HG02981 (cell line): ENCODE results near the gene ZNF839.

Experiments
- ATAC-seq: cut with Tn5 transposase; IDR thresholded peaks from one replicate; pipeline ENCODE4 v1.9.1; 2021; ENCODE audit warnings: mild to moderate bottlenecking, moderate library complexity; ENCODE audit not compliant: unreplicated experiment

ZNF839 gene

DNA sequence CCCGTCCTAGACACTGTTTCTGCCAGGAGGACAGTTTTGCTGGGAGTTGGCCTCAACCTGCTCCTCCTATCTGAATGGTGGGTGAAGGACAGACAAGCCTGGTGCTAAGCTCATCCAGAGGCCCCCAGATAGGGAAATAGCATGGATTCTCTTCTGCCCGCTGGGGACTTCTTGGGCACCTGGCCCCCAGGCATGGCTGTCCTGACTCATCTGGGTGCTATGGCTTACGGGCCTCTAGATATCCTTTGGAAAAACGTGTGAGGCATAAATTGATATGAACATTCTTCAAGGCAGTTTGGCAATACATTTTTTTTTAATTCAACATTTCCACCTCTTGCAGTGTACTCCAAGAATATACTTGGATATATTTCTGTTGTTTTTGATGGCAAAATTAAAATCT lies 51.8 kb downstream of the ZNF839 start:
- ATAC-seq: no peak

DNA sequence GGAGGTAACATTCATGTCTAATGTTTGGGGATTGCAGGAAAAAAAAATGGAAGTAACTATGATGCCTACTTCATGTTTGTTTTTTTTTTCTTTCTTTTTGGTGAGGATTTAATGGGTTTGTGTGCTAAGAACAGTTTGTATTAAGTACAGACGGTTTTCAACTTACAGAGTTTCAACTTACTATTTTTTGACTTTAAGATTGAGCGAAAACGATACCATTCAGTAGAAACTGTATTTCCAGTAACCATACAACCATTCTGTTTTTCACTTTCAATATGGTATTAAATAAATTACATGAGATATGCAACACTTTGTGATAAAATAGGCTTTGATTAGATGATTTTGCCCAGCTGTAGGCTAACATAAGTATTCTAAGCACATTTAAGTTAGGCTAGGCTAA lies 53.6 kb downstream of the ZNF839 start:
- ATAC-seq: no peak

DNA sequence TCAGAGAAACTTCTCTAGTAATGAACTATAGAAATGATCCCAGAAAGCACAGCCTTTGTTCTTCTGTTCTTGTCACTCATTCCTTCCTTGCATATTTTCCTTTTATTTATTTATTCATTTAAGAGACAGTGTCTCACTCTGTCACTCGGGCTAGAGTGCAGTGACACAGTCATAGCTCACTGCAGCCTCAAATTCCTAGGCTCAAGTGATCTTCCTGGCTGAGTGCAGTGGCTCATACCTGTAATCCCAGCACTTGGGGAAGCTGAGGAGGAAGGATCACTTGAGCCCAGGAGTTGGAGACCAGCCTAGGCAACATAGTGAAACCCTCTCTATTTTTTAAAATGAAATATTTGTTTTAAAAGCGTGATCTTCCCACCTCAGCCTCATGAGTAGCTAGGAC lies 54.7 kb downstream of the ZNF839 start:
- no peak for ATAC-seq

DNA sequence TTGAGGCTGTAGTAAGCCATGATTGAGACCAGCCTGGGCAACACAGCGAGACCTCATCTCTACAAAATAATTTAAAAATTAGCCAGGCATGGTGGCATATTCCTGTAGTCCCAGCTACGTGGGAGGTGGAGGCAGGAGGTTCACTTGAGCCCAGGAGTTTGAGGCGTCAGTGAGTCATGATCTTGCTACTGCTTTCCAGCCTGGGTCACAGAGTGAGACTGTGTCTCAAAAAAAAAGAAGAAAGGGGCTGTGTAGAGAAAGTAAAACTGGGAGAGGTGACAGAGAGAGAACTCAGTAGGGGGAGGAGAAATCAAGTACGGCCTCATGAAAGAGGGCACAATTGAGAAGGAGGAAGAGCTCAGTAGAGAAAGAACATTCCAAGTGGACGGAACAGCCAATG lies 55.6 kb downstream of the ZNF839 start:
- no peak for ATAC-seq

DNA sequence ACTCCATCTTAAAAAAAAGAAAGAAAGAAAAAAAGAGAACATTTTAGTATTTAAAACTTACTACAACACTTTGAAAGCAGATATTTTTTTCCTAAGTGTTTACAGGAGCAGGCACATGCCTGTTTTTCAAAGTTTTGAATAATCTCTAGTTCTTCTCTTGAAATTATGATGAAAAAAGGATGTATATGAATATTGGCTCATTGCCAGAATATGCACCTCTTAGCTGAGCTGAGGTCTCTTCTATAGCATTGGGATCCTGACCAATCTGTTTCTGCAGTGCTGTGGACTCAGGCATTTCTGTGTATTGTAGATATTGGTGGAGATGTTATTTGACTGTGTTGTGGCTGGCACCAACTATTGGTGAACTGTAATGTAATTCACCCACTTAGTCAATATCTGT lies 58.1 kb downstream of the ZNF839 start:
- no peak for ATAC-seq

DNA sequence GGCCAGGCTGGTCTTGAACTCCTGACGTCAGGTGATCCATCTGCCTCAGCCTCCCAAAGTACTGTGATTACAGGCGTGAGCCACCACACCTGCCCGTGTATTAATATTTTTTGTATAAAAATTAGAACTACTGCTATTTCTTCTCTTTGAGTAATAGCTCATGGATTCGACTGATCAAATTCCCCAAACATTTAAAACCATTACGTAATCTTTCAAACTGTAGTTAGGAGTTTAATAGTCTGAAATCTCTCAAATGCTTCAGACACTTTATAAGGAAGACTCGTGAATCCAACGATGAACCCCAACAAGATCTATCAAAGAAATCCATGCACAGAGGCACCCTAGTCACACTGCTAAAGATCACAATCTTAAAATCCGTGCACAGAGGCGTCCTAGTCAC lies 59.3 kb downstream of the ZNF839 start:
- ATAC-seq: no peak

DNA sequence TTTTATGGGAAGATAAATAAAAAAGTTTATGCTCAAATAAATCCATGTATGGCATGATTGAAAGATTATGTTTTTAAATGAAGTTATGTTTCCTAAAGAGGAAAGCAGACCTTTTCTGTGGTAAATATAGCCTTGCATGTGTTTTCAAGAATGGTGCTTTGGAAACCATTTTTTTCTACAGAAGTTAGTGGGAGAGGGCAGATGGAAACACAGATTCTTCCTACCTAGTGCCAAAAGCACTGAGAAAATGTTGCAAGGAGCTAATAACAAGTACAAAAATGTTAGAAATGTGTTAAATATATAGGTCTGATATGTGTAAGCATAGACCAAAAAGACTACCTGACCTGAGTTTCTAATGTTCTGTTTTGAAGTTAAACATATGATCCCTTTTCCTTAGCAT lies 67.5 kb downstream of the ZNF839 start:
- ATAC-seq: no peak

DNA sequence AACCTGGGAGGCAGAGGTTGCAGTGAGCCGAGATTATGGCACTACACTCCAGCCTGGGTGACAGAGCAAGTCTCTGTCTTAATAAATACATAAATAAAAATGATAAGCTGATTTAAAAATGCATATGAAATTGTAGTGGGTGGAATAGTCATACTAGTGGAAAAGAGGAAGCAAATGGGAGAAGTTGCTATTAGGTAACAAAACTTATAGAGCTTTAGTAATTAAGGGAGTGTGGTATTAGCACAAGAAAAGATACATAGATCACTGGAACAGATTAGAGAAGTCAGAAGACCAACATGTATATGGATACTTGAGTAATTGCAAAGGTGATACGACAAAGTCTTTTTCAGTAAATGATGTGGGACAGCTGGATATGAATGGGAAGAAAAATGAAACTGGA lies 69.7 kb downstream of the ZNF839 start:
- ATAC-seq: no peak

DNA sequence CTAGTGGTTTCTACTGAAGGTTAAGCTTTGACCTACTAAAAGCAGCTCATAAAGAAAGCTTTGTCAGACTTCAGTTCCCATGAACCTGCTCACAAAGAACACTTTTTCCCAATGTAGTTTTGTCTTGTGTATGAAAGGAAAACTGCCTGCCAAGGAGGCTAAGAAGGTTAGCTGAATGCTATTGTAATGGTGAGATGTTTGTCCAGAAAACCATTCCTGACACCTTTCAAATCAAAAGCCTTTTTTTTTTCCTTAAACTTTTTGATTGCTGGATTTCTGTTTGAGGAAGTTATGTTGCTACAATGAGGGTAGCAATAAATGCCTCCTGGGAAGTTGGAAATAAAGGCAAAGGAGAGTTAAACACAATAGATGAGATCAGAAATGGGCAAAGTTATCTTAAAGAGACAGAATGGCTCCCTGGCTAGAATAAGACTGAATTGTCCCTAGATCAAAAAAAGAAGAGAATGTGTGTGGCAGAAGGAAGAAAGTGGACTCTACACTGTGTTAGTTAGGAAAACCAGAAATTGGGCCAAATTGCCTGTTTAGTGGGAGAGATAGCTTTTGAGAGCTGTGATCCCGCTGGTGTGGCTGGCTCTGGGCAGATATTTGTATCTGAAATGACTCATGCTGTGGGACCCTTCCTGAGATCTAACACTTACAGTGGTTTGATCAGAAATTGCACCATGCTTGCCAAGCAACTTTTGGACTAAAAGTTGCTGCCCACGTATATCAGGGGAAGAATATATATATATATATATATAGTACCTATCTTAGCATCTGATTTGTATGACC lies 70.7 kb downstream of the ZNF839 start:
- no peak for ATAC-seq
